GM20431 (cell line): ENCODE measurements around the gene STPG1.

Experiments
- in situ Hi-C: fragments of 300-500 bp; cut with MseI, MboI; formaldehyde crosslinking; loops from one replicate; pipeline ENCODE4 v1.15.0; 2020; ENCODE audit warnings: low sequenced_read_pairs; ENCODE audit not compliant: unreplicated experiment

Gene STPG1

DNA sequence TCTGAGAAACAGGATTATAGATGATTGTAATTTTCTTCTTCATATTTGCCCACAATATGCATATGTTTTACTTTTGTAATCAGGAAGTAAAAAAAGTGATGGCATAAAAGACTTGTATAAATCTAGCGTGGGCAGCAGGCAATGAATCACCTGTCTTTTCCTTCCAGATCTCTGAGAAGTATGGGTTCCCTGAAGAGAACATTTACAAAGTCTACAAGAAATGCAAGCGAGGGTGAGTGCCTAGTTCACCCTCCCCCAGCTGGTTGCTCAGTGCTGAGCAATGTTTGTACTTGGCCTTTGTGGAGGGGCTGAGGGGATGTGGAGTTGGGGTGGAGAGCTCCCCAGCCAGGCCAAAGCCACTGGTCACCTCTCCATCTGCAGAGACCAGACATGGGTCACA lies 63.7 kb downstream of the STPG1 start:
- in situ Hi-C loops: no loop called here

DNA sequence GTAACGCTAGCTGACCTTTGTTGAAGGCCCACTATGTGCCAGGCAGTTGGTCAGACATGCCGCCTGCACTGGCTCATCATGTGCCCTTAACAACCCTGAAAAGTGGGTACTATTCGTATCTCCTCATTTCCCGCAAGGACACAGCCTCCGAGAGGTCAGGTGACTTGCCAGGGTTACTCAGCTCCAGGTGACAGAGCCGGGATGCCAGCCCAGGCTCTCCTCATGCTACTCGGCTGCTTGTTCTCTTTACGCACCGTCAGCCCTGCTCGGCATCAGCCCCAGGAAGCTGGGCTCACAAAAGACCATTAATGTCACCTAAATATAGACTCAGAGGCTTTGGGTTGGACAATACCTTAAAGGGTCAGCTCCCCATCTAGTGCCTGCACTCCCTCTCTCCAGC lies 65.4 kb downstream of the STPG1 start:
- in situ Hi-C loops: no loop called here

DNA sequence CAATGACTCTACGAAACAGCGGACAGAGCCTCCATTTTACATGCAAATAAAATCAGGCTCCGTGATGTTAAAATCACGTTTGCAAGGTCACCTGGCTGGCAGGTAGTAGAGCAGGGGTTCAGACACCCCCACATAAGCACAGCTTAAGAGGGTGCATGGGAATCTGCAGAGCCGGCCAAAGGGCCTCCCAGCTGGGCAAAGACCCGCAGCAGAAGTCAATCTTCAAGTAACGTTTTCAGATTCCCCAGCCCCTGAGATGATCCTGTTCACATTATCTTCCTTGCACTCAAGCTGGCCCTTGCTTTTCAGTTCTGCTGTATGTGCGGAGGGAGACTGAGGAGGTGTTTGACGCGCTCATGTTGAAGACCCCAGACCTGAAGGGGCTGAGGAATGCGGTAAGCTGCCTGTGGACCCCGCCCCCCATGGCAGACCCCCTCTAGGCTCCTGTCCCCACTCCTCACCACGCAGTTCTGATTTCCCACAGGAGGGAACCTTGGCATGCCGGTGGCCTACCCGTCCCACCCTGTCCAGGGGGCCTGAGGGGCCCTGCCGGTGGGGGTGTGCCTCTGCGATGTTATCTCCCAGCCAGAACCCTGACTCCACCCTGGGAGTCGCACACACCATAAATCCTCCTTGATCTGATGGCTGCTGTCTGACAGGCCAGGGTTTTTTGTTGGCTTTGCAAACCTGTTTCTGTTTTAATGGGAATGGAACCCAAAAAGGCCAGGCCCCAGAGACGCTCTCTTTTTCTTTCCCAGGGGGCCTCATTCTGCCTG lies 66.2 kb downstream of the STPG1 start:
- in situ Hi-C loops: no loop called here

DNA sequence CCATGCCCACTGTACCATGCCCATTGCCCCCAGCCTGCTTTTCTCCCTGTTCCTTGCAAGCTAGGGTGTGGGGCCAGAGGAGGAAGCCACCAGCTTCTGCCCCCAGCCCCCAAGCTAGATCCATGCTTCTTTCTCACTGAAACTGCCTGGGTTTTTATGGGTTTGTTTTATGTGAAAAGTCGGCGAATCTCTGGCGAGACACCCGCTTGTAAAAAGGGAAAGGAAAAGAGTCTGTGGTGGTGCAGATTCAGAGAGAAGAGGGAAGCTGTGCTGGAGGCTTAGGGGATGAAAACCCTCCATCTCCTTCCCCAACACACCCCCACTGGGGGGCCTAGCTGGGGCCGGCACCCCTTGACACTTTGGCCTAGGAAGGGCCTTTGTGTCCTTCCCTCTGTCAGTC lies 68.2 kb downstream of the STPG1 start:
- in situ Hi-C loops: no loop called here

DNA sequence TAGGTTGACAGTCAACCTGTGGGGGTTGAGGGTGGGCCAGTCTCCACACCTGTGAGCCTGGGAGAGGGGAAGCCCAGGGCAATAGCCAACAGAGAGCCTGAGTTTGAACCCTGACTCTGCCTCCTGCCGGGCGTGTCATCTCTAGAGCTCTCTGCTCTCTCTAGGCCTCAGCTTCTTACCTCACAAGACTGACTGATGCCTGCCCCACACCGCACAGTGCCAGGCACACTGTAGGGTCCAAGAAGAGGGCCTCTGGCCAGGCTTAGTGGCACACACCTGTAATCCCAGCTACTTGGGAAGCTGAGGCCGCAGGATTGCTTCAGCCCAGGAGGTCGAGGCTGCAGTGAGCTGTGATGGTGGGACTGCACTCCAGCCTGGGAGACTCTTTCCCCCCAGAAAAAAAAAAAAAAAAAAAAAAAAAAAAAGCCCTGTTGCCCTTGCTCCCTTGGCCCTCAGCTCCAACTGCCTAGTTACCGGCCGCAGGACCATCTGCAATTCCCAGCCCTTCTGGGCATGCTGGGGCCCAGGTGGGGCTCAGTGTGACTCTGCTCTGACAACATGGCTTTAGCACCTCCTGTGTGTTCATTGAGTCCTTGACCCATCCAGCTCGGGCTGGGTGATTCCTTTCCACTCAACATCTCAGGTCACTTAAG lies 69.4 kb downstream of the STPG1 start:
- in situ Hi-C loops: no loop called here

DNA sequence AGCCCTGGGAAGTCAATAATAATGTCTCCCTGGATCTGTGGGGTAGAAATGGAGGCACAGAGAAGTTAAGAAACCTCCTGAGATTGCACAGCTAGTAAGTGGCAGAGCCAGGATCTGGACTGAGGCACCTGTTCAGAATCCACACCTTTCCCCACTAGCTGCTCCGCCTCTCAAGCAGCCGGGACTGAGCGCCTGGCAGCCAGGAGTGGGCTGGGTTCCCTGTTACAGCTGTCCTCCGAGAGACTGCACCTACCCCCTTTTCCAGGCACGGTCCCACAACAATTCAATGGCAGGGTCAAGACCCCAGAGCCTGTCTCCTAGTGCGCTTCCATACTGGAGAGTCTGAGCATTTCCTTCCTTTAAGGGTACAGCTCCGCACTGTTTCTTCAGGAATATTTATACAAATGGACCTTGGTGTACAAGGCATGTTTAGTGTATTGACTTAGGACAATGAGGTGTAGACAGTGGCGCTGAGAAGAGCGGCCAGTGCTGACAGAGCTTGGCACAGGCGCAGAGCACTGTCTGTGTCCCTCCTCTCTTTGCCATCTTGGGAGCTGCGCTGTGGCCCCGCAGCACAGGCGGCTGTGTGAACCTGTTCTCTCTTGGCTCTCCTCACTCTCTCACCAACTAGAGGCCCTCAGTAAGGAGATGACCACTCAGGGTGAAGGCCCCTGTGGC lies 70.0 kb downstream of the STPG1 start:
- in situ Hi-C loops: no loop called here

DNA sequence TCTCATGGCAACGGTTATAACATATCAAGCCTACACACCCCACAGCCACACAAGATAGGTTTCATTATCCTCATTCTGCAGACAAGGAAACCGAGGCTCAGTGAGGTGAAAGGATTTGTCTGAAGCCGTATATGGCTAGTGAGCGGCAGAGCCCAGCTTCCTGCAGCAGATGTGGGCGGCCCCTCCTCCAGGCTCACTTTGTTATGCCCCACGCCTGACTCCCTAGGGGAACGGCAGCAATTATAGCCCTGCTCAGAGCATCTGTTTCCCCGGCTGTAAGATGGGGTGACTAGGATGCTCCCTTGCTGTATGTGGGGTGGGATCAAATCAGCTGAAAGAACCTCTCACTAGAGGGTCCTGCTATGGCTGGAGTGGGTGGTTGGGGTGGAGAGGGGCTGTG lies 72.3 kb downstream of the STPG1 start:
- in situ Hi-C loops: no loop called here

DNA sequence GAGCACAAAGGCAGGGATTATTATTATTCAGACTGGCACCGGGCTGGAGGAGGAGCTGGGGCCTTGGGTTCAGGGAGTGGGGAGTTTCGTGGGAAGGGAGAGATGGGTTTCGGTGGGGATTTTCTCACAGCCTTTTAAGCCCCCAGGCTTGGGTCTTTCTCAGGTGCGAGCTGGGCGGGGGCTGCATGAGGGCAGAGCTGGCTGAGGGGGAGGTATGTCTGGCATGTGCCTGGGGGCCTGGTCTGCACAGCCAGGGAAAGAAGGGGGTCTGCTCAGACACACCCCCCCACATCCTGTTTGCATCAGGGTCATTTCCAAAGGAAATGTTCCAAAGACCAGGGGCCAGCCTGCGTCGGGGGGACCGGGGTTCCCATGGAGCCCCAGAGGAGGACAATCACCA lies 72.8 kb downstream of the STPG1 start:
- in situ Hi-C loops: no loop called here

DNA sequence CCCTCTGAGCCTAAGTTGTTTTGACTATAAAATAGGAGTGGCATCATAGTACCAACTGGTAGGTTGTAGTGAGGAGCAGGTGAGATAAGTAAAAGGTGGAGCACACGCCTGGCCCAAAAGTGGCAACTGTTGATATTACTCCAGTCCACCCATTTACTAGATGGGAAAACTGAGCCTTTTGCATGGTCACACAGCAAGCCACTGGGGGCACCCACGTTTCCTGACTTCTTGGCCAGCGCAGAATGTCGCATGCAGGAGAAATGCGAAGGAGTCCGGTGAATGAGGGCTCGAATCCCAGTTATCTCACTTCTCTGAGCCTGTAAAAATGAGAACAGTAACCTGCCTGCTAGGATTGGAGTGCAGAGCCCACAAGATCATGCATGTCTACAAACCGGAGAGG lies 73.6 kb downstream of the STPG1 start:
- in situ Hi-C loops: no loop called here

DNA sequence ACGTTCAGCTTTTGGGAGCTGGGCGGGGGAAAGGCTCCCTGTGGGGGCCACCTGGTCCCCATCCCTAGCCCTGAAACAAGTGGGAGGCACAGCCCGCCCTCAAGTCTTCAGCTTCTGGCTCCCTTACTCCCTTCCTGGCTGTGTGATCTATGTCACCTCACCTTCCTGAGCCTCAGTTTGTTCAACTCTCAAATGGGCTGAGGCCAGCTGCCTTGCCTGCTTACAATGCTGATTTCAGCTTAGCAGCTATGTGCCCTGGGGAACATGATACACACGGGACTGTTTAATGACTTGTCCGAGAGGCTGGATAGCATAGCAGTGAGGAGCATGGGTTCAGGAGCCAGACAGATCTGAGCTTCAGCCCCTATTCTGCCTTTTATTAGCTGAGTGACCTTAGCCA lies 75.1 kb downstream of the STPG1 start:
- in situ Hi-C loops: no loop called here

DNA sequence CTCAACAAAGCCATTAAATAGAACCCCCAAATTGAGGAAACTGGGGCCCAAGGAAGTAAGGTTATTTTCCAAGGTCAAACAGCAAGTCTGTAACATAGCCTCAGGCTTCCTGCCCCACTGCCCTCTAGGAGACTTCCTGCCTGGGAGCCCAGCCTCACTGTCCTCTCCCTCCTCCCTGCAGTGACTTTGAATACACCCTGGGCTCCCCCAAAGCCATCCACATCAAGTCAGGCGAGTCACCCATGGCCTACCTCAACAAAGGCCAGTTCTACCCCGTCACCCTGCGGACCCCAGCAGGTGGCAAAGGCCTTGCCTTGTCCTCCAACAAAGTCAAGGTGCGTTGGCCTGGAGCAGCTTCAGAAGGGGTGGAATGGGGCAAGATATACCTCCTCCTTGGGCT lies 76.1 kb downstream of the STPG1 start:
- in situ Hi-C loops: no loop called here

DNA sequence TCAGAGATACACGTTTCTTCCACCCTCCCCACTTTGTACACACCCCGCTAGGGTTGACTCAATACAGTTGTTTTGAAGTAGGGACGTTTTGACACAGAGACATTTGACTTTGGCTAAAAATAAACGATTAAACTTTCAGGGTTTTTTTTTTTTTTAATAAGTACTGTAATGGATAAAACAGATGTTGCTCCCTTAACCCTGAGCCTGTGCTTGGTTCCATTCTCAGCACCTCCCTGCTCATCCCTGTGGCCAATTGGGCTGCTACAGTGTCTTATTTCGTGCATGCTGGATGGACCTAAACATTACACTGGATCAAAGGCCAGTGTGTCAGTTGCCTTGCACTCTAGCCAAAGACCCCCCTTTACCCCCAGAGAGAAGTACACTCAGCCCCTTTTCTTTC lies 77.5 kb downstream of the STPG1 start:
- in situ Hi-C loops: no loop called here

DNA sequence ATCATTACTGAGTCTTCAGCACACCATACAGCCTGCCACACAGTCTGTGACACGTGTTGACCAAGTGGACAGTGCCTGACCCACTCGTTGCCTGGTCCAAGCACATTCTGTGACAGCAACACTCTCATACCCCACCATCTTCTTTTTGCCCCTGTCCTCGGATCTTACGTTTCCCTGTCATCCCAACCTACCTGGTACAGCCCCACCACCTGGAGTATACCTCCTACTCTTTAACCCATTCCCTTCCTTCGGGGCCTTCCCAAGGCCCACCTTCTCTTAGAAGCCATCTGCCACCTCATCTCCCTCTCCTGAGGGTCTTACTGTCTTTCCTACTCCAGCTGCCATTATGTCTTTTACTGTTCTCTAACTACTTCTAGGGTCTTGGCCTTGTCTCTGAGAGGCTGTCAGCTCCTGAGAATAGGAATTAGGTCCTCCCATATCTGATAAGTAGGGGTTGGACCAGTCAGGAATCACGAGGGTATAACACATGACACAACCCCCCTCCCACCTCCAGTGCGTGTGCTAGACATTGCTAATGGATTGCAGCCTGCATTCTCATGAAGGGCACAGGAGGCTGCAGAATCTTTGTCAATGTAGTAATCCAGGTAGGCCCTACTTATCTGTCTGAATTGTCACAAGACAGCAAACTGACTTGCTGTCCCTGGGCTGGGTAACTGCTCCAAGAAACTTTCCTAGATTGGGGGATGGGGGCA lies 81.5 kb downstream of the STPG1 start:
- in situ Hi-C loops: no loop called here

DNA sequence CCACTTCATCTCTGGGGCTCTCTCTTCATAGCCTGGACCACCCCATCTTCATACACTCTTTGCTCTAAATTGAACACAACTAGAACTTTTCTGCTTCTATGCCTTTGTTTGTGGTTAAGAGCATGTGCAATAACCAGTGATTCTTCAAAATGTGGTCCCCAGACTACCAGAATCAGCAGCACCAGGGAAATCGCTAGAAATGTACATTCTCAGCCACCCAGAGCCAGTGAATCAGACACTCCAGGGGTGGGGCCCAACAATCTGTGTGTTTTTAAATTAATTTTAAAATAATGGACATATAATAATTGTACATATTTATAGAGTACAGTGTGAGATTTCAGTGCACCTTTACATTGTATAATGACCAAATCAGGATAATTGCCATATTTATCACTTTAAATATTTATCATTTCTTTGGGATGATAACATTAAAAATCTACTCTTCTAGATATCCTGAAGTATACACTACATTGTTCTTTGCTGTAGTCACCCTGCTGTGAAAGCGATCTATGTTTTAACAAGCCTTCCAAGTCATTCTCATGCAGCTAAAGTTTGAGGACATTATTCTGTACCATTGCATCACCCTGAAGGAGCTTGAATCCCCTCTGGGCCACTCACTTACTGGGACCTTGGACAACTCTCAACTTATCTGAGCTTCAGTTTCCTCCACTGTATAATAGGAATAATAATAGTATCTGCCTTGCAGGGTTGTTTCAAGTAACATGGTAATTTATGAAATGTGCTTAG lies 83.6 kb downstream of the STPG1 start:
- in situ Hi-C loops: no loop called here

DNA sequence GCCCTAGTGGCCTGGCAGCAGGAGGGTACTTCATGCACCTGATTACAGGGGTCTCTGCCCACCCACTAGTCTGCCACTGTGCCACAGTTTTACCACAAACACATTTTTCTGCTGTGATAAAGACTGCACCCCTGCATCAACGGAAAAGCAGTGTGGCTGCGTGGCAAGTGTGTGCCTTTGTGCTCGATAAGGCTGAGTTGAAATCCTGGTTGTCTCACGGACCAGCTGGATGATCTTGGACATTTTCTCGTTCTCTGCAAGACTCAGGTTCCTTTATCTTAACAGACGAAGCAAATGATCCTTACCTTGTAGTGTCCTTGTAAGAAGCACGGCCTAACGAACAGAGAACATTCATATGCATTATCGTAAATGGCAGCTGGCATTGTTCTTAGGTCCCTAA lies 84.3 kb downstream of the STPG1 start:
- in situ Hi-C loops: no loop called here

DNA sequence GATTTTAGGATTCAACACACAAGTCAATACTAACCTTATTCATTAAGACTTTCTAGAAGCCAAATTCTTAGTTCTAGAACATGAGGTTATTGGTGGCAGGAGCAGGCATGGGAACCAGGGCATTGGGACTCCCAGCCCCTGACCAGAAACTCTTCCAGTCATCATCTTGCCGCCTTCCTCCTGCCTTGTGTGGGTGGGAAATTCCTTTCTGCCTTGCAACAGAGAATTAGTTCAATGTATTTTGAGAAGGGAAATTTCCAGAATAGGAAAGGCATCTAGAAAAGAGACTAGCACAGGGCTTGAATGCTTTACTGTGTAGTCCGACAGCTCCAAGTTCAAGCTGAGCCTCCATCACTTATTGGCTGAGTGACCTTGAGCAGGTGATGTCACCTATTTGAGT lies 85.7 kb downstream of the STPG1 start:
- in situ Hi-C loops: no loop called here

DNA sequence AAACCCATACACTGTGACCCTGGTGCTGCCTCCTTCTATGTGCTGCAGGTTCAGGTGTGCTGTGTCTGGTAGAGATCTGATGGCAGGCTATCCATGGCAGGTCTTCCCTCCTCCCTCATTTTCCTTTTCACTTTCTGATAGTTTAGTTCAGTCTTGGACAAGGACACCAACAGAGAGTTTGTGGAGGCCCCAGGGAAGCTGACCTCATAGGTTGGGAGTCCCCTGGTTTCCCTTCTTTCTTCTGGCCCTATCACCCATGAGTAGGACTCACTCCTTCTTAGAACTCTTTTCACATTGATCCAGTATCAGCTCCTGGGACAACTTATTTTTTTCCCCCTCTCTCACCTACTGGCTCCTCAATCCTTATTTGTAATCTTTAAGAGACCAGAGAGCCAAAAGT lies 86.1 kb downstream of the STPG1 start:
- in situ Hi-C loops: no loop called here

DNA sequence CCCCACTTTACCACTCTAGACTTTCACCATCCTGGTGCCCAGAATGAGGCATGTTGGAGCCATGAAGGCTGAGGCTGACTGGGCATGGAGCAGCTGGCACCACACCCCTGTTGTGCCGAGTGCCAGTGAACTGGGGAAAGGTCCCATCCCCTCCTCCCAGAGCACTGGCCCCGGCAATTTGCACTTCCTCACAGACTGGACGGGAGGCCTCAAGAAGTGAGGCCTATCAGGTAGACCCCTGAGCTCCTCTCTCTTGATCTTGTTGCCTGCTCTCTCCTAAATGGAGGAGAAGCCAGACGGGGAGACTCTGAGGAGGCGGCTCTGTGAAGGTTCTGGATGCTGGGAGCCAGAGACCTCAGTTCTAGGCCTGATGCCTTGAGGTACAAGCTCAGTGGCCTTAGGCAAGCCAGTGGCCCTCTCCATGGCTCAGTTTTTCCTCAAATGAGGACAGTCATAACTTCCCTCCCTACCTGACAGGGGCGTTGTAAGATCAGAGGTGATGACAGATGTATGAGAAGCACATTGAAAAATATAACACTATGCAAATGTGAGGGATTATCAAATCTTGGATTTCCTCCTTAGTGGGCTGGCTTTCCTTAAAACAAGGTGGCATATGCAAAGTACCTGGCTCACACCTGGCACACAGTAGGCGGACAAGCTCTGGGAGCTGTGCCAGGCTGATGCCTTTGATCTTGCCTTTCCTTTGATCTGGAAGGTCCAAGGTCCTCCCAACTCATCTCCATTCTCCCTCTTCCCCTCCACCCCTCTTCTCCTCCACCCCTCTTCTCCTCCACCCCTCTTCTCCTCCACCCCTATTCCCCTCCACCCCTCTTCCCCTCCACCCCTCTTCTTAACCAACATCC lies 87.8 kb downstream of the STPG1 start:
- in situ Hi-C loops: no loop called here

DNA sequence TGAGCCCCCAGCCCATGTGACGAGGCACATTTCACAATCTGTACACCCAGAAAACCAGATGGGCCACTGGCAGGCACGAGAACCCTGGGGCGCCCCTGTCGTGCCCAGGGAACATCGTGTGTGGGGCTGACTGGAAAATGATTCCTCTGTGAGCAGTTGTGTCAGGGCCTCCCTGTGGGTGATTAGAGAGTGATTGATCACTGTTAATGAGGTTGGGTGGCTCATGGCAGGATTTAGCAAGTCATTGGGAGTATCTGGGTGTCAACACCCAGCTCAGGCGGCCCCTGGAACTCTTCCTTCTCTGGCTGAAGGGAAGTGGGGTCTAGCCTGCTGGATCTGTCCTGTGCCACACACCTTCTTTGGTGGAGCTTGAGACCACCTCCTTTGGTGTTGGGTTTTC lies 88.7 kb downstream of the STPG1 start:
- in situ Hi-C loops: no loop called here
